WI38 (cell line): ENCODE data around the gene IGSF21.

Experiments
- H3K4me3 ChIP-seq: 2 replicates; pipeline ENCODE4 v1.5.1; 2011; ENCODE audit warnings: low read depth, mild to moderate bottlenecking, control low read depth, low read length
- TF ChIP-seq, protein P1 (sequence below): IDR thresholded peaks from 2 replicates; pipeline ENCODE4 v1.5.1; 2012; ENCODE audit warnings: low read depth, mild to moderate bottlenecking, control low read depth, low read length

The IGSF21 gene

DNA sequence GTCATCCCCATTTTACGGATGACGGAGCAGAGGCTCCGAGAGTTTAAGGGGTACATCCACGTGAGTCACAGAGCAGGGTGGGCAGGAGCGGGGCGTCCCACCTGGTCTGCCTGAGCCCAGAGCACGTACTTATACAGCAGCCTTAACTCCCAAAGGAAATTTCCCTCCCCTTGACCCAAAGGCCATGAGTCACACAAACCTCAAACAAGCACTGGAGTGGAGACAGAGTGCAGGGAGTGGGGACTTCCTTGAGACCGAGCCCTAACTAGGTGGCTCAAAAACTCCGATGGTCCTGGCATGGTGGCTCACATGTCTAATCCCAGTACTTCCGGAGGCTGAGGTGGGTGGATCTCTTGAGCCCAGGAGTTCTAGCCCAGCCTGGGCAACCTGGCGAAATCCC is 231.6 kb downstream of the IGSF21 start:
- no peak overlapping the region for H3K4me3 ChIP-seq
- TF ChIP-seq, protein P1, sequence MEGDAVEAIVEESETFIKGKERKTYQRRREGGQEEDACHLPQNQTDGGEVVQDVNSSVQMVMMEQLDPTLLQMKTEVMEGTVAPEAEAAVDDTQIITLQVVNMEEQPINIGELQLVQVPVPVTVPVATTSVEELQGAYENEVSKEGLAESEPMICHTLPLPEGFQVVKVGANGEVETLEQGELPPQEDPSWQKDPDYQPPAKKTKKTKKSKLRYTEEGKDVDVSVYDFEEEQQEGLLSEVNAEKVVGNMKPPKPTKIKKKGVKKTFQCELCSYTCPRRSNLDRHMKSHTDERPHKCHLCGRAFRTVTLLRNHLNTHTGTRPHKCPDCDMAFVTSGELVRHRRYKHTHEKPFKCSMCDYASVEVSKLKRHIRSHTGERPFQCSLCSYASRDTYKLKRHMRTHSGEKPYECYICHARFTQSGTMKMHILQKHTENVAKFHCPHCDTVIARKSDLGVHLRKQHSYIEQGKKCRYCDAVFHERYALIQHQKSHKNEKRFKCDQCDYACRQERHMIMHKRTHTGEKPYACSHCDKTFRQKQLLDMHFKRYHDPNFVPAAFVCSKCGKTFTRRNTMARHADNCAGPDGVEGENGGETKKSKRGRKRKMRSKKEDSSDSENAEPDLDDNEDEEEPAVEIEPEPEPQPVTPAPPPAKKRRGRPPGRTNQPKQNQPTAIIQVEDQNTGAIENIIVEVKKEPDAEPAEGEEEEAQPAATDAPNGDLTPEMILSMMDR, result no peak

- TF ChIP-seq, protein P1, result no peak
- H3K4me3 ChIP-seq, result no peak overlapping the region
Observed at GRCh38 chr1:18340158-18340764, 232.7 kb downstream of the IGSF21 start.

DNA sequence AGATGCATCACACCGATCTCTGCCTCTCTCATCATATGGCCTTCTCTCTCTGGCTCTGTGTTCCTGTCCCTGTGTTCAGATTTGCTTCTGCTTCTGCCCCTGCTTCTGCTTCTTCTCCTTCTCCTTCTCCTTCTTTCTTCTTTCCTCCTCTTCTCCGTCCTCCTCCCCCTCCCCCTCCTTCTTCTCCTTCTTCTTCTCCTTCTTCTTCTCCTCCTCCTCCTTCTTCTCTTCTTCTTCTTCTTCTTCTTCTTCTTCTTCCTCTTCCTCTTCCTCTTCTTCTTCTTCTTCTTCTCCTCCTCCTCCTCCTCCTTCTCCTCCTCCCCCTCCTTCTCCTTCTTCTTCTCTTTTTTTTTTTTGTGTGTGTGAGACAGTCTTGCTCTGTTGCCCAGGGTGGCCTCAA is 233.2 kb downstream of the IGSF21 start:
- no peak overlapping the region for H3K4me3 ChIP-seq
- TF ChIP-seq, protein P1, result no peak

- no peak overlapping the region for H3K4me3 ChIP-seq
- TF ChIP-seq, protein P1, result no peak
Observed at GRCh38 chr1:18341291-18342069, 233.9 kb downstream of the IGSF21 start.

DNA sequence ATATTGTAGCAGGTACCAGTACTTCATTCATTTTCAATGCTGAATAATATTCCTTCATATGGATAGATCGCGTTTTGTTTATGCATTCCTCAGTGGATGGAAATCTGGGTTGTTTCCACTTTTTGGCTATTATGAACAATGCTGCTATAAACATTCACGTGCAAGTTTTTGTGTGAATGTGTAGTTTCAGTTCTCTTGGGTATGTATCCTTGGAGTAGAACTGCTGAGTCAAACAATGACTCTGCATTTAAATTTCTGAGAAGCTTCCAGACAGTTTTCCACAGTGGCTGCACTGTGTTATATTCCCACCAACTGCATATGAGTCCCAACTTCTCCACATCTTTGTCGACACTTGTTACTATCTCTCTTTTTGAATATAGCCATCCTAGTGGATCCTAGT is 235.1 kb downstream of the IGSF21 start:
- TF ChIP-seq, protein P1, result no peak
- H3K4me3 ChIP-seq, result no peak overlapping the region

DNA sequence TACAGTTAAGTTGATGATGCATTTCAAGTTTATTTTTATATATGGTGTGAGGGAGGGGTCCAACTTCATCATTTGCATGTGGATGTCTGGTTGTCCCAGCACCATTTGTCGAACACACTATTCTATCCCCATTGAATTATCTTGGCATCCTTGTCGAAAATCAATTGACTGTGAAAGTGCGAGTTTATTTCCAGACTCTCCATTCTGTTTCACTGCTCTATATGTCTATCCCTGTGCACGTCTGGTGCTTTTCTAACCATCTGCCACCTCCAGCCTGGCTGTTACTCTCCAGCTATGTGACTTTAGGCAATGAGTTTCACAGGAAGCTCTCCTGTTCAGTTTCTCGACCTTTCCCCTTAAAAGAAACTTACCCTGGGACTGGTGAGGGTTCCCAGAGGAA is 236.0 kb downstream of the IGSF21 start:
- H3K4me3 ChIP-seq, result no peak overlapping the region
- TF ChIP-seq, protein P1, result no peak

DNA sequence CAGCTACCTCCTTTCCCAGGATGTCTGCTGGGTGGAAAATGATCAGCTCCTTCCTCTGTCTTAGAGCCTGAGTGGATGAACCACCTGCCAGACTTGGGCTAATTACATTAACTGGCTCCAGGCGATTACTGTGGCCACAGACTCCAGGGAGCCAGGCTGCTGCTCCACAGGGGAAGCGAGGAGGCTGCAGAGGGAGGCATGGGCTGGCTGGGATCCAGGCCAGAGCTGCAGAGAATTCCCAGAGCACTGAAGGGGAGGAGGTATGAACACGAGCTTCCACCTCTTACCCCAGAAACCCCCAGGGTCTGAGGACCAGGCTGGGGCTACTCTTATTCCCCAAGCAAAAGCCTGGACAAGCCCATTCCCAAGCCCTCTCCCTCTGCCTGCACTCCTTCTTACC is 237.2 kb downstream of the IGSF21 start:
- H3K4me3 ChIP-seq, result no peak overlapping the region
- TF ChIP-seq, protein P1, result no peak
